WTC11 (cell line): ENCODE measurements around the gene SIRPG. TPM values are rescaled to one million over a fixed set of nuclear protein-coding genes. Genes with fewer than 3 reads are reported as not detected.

Source experiments
- ATAC-seq: fragments of 200-7000 bp; cut with Tn5 transposase; 2 replicates; pipeline ENCODE4 v1.10.0; 2021; ENCODE audit warnings: mild to moderate bottlenecking, moderate library complexity
- CTCF ChIA-PET: fragments of 300-600 bp; sonication (Branson Sonifier 250); formaldehyde crosslinking; loops from one replicate; lab custom pipeline; 2021; ENCODE audit warnings: antibody characterized with exemption; lab: Charles Lee
- POLR2A ChIA-PET: fragments of 350-600 bp; sonication (Branson Sonifier 250); formaldehyde crosslinking; loops from one replicate; lab custom pipeline; 2021; ENCODE audit warnings: antibody characterized with exemption; lab: Charles Lee
- DNase-seq: peaks from one replicate; pipeline ENCODE4 v3.0.0; 2021; ENCODE audit warnings: low spot score
- H3K27ac Mint-ChIP-seq: 2 replicates; pipeline ENCODE4 v1.8.0; 2021; ENCODE audit warnings: mixed read lengths
- H3K27me3 Mint-ChIP-seq: 2 replicates; pipeline ENCODE4 v1.8.0; 2021; ENCODE audit warnings: low read depth, mild to moderate bottlenecking, moderate library complexity, mixed read lengths
- H3K36me3 Mint-ChIP-seq: 2 replicates; pipeline ENCODE4 v1.8.0; 2021; ENCODE audit warnings: mixed read lengths
- H3K4me1 Mint-ChIP-seq: 2 replicates; pipeline ENCODE4 v1.8.0; 2022; ENCODE audit warnings: mixed read lengths
- H3K4me3 Mint-ChIP-seq: 2 replicates; pipeline ENCODE4 v1.8.0; 2021; ENCODE audit warnings: mild to moderate bottlenecking, moderate library complexity, mixed read lengths
- H3K9me3 Mint-ChIP-seq: 2 replicates; pipeline ENCODE4 v1.8.0; 2021; ENCODE audit warnings: mixed read lengths
- ATF6 ChIP-seq: sonication (generic); formaldehyde crosslinking; IDR thresholded peaks from 2 replicates; pipeline ENCODE4 v1.8.1; 2023; ENCODE audit warnings: mild to moderate bottlenecking, missing genetic modification reagents
- E2F1 ChIP-seq: sonication (generic); formaldehyde crosslinking; IDR thresholded peaks from 2 replicates; pipeline ENCODE4 v1.8.0; 2022; ENCODE audit warnings: mild to moderate bottlenecking, missing genetic modification reagents
- EMX1 ChIP-seq: fragments of 250-450 bp; sonication (Bioruptor Pico); IDR thresholded peaks from 2 replicates; pipeline ENCODE4 v1.8.0; 2021; ENCODE audit warnings: mild to moderate bottlenecking
- ESRRA ChIP-seq: sonication (generic); formaldehyde crosslinking; IDR thresholded peaks from 2 replicates; pipeline ENCODE4 v1.8.1; 2022; ENCODE audit warnings: mild to moderate bottlenecking, missing genetic modification reagents, borderline replicate concordance
- FOXJ3 ChIP-seq: sonication (generic); formaldehyde crosslinking; IDR thresholded peaks from 2 replicates; pipeline ENCODE4 v1.9.0; 2021; ENCODE audit warnings: missing genetic modification reagents, mild to moderate bottlenecking, borderline replicate concordance
- GRHL2 ChIP-seq: fragments of 250-450 bp; sonication (Bioruptor Pico); IDR thresholded peaks from 2 replicates; pipeline ENCODE4 v1.8.0; 2022; ENCODE audit warnings: mild to moderate bottlenecking, moderate library complexity; ENCODE audit not compliant: insufficient replicate concordance, severe bottlenecking
- HMGA2 ChIP-seq: fragments of 250-450 bp; sonication (Bioruptor Pico); IDR thresholded peaks from 2 replicates; pipeline ENCODE4 v1.4.0; 2021; ENCODE audit warnings: mild to moderate bottlenecking, moderate library complexity
- HMGXB4 ChIP-seq: sonication (generic); formaldehyde crosslinking; IDR thresholded peaks from 2 replicates; pipeline ENCODE4 v1.8.1; 2023; ENCODE audit warnings: mild to moderate bottlenecking, moderate library complexity, missing genetic modification reagents
- JAZF1 ChIP-seq: fragments of 250-450 bp; sonication (Bioruptor Pico); IDR thresholded peaks from 2 replicates; pipeline ENCODE4 v1.9.0; 2021; ENCODE audit warnings: moderate library complexity, mild to moderate bottlenecking, inconsistent platforms
- KAT7 ChIP-seq: sonication (generic); formaldehyde crosslinking; IDR thresholded peaks from 2 replicates; pipeline ENCODE4 v1.8.1; 2023; ENCODE audit warnings: missing genetic modification reagents, mild to moderate bottlenecking, borderline replicate concordance
- NFE2L1 ChIP-seq: sonication (generic); formaldehyde crosslinking; IDR thresholded peaks from 2 replicates; pipeline ENCODE4 v1.8.1; 2023; ENCODE audit warnings: missing genetic modification reagents
- NR2C2 ChIP-seq: sonication (generic); formaldehyde crosslinking; IDR thresholded peaks from 2 replicates; pipeline ENCODE4 v1.8.0; 2022; ENCODE audit warnings: mild to moderate bottlenecking, missing genetic modification reagents
- PREB ChIP-seq: sonication (generic); formaldehyde crosslinking; IDR thresholded peaks from 2 replicates; pipeline ENCODE4 v1.8.1; 2022; ENCODE audit warnings: mild to moderate bottlenecking, missing genetic modification reagents, moderate library complexity, borderline replicate concordance
- PRRX2 ChIP-seq: fragments of 250-450 bp; sonication (Bioruptor Pico); IDR thresholded peaks from 2 replicates; pipeline ENCODE4 v1.8.0; 2021; ENCODE audit warnings: mild to moderate bottlenecking
- SMAD4 ChIP-seq: sonication (generic); formaldehyde crosslinking; IDR thresholded peaks from 2 replicates; pipeline ENCODE4 v1.8.0; 2022; ENCODE audit warnings: mild to moderate bottlenecking, missing genetic modification reagents
- SOX15 ChIP-seq: fragments of 250-450 bp; sonication (Bioruptor Pico); IDR thresholded peaks from 2 replicates; pipeline ENCODE4 v1.9.0; 2021; ENCODE audit warnings: mild to moderate bottlenecking
- ZNF232 ChIP-seq: sonication (generic); formaldehyde crosslinking; IDR thresholded peaks from 2 replicates; pipeline ENCODE4 v1.8.0; 2022; ENCODE audit warnings: mild to moderate bottlenecking, missing genetic modification reagents
- ZNF396 ChIP-seq: fragments of 250-450 bp; sonication (Bioruptor Pico); IDR thresholded peaks from 2 replicates; pipeline ENCODE4 v1.8.0; 2021; ENCODE audit warnings: mild to moderate bottlenecking, moderate library complexity, borderline replicate concordance
- ZNF416 ChIP-seq: fragments of 250-450 bp; sonication (Bioruptor Pico); IDR thresholded peaks from 2 replicates; pipeline ENCODE4 v1.9.0; 2021; ENCODE audit warnings: mild to moderate bottlenecking, inconsistent platforms
- total RNA-seq: library from RNA; stranded (reverse); gene quantifications from 3 replicates; pipeline ENCODE4 v1.2.3, GENCODE V29; 2021

SIRPG gene
- total RNA-seq, 1 experiment from 2014 or later, result not detected

GRCh38 chr20:1625083-1625690, 32.4 kb downstream of the SIRPG start (continued):
- no peak for TF ChIP-seq ESRRA (CRISPR knock-in tag)
- no peak for TF ChIP-seq GRHL2

GRCh38 chr20:1623501-1624205, 33.9 kb downstream of the SIRPG start:
- no peak overlapping the region for H3K27ac Mint-ChIP-seq
- H3K4me3 Mint-ChIP-seq, result no peak overlapping the region
- H3K9me3 Mint-ChIP-seq, result peaks cover 4% of the 10 kb centered on the region
- H3K27me3 Mint-ChIP-seq, result peaks cover 5% of the 10 kb centered on the region; the same call in 1 of the 2 replicates
- TF ChIP-seq ZNF416 (CRISPR knock-in tag), result no peak
- no peak for TF ChIP-seq ATF6 (CRISPR knock-in tag)
- no peak for TF ChIP-seq PREB
- TF ChIP-seq PRRX2 (CRISPR knock-in tag), result no peak
- TF ChIP-seq KAT7, result no peak
- TF ChIP-seq NFE2L1 (CRISPR knock-in tag), result no peak
- no peak for TF ChIP-seq SOX15
- no peak for TF ChIP-seq EMX1 (CRISPR knock-in tag)
- no peak for TF ChIP-seq ZNF396 (CRISPR knock-in tag)
- no peak for TF ChIP-seq FOXJ3 (CRISPR knock-in tag)
- TF ChIP-seq HMGXB4 (CRISPR knock-in tag), result no peak
- no peak for TF ChIP-seq ZNF232
- TF ChIP-seq SMAD4 (CRISPR knock-in tag), result no peak
- TF ChIP-seq NR2C2 (CRISPR knock-in tag), result no peak
- no peak for TF ChIP-seq E2F1 (CRISPR knock-in tag)
- no peak for TF ChIP-seq HMGA2 (CRISPR knock-in tag)
- no peak for TF ChIP-seq JAZF1 (CRISPR knock-in tag)
- DNase-seq (no peak), ATAC-seq (no peak)
- POLR2A ChIA-PET, result no interaction called here
- CTCF ChIA-PET, result interaction anchor here (1.2 to 1.4 kb wide), 3 partner anchors 8 to 154 kb away, joined by 3 to 6 read pairs (median 4); no protein-coding TSS in a partner anchor
- peaks cover 2% of the 10 kb centered on the region; the same call in 1 of the 2 replicates for H3K36me3 Mint-ChIP-seq
- H3K4me1 Mint-ChIP-seq, result peaks cover 19% of the 10 kb centered on the region
